AG04449 (cell line): ENCODE results near the gene ANKRD52.

ENCODE experiments used
- CTCF ChIA-PET: fragments of 350-600 bp; formaldehyde crosslinking; extraction: SDS; loops from one replicate; lab custom pipeline; 2021; ENCODE audit warnings: antibody characterized with exemption; lab: Yijun Ruan, JAX
- POLR2A ChIA-PET: fragments of 400-600, 350-600 bp; formaldehyde crosslinking; extraction: SDS; loops from one replicate; lab custom pipeline; 2020; ENCODE audit warnings: antibody characterized with exemption, inconsistent platforms; lab: Yijun Ruan, JAX
- DNase-seq: peaks from one replicate; pipeline ENCODE4 v3.0.0-alpha.2; 2010; ENCODE audit warnings: low read depth, low spot score
- H3K4me3 ChIP-seq: 2 replicates; pipeline ENCODE4 v1.5.1; 2011; ENCODE audit warnings: low read depth, mild to moderate bottlenecking, control low read depth, low read length
- TF ChIP-seq, protein P1 (sequence below): IDR thresholded peaks from one replicate; pipeline ENCODE4 v1.5.1; 2011; ENCODE audit warnings: mild to moderate bottlenecking, moderate library complexity, low read length, control low read depth, inconsistent platforms; ENCODE audit not compliant: insufficient read depth; ENCODE audit errors: missing control alignments

The ANKRD52 gene

DNA sequence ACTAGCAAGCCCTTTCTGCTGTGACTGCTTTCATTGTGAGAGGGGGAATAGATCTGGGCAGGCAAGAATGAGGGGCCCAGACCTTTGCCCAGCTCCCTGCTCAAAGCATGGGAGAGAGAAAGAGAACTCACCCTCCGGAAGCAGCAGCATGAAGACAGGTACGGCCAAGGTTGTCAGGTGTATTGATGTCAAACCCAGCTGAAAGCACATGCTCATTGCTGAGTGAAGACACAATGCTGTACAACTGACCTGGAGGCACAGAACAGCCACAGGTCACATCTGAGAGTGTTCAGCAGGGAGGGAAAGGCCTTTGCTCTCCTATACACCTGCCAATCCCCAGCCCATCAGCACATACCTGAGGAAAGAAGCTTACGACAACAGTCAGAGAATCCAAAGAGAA is 5.5 kb downstream of the ANKRD52 start:
- TF ChIP-seq, protein P1, sequence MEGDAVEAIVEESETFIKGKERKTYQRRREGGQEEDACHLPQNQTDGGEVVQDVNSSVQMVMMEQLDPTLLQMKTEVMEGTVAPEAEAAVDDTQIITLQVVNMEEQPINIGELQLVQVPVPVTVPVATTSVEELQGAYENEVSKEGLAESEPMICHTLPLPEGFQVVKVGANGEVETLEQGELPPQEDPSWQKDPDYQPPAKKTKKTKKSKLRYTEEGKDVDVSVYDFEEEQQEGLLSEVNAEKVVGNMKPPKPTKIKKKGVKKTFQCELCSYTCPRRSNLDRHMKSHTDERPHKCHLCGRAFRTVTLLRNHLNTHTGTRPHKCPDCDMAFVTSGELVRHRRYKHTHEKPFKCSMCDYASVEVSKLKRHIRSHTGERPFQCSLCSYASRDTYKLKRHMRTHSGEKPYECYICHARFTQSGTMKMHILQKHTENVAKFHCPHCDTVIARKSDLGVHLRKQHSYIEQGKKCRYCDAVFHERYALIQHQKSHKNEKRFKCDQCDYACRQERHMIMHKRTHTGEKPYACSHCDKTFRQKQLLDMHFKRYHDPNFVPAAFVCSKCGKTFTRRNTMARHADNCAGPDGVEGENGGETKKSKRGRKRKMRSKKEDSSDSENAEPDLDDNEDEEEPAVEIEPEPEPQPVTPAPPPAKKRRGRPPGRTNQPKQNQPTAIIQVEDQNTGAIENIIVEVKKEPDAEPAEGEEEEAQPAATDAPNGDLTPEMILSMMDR = no peak
- no peak for DNase-seq
- CTCF ChIA-PET = interaction anchor here (0.7 to 9.8 kb wide), 6 partner anchors 9 to 62 kb away, joined by 3 to 72 read pairs (median 4); partner anchors contain the start of genes COQ10A, RNF41 and SMARCC2
- H3K4me3 ChIP-seq = no peak overlapping the region
- POLR2A ChIA-PET = interaction anchor here (0.5 to 1.2 kb wide), 3 partner anchors 10 to 92 kb away, joined by 3 to 5 read pairs (median 3); partner anchors contain the start of gene RNF41

DNA sequence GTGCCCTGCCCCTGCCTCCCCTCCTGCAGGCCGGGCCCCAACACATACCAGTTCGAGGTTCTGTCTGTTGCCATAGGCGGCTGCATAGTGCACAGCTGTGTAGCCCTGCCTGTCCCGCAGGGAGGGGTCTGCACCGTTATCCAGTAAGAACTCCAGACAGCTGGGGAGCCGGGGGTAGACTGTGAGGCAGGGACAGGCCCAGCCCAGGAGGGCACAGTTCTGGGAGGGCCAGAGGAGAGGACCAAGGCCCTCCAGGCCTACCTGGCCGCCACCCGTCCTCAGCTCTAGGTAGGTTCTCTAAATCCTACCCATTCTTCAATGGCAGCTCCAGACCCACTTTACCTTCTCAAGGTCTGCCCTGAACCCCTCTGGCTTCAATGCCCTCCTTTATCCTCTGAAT is 9.5 kb downstream of the ANKRD52 start:
- no peak overlapping the region for H3K4me3 ChIP-seq
- no peak for DNase-seq
- TF ChIP-seq, protein P1 = no peak
- ChIA-PET POLR2A (interaction anchor here (0.6 to 4.1 kb wide), 3 partner anchors 8 to 14 kb away, joined by 3 to 21 read pairs (median 15); no protein-coding TSS in a partner anchor), CTCF (interaction anchor here (0.8 to 4.6 kb wide), 5 partner anchors 9 to 59 kb away, joined by 3 to 52 read pairs (median 3); partner anchors contain the start of genes ANKRD52 and SMARCC2)

DNA sequence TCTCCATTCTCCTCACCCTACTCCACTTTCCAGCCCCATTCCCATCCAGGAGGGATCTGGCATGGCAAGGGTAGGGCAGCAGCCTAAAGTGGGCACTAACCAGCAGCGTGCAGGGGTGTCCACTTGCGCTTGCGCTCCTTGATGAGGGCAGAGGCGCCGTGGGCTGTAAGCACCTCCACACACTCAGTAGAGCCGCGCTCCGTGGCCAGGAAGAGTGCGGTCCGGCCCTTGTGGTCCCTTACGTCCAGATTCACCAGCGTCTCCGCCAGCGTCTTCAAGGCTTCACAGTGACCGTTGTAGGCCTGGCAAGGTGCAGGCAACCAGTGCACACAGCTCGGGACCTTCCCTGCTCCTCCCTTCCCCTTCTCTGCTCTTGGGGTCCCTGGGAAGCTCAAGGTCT is 10.3 kb downstream of the ANKRD52 start:
- ChIA-PET POLR2A (interaction anchor here (2.8 to 4.1 kb wide), 2 partner anchors 9 to 11 kb away, joined by 15 to 21 read pairs; no protein-coding TSS in a partner anchor), CTCF (interaction anchor here (0.9 to 4.6 kb wide), 4 partner anchors 10 to 42 kb away, joined by 3 to 52 read pairs (median 4); partner anchors contain the start of gene ANKRD52)
- no peak for DNase-seq
- TF ChIP-seq, protein P1 = no peak
- H3K4me3 ChIP-seq = no peak overlapping the region

DNA sequence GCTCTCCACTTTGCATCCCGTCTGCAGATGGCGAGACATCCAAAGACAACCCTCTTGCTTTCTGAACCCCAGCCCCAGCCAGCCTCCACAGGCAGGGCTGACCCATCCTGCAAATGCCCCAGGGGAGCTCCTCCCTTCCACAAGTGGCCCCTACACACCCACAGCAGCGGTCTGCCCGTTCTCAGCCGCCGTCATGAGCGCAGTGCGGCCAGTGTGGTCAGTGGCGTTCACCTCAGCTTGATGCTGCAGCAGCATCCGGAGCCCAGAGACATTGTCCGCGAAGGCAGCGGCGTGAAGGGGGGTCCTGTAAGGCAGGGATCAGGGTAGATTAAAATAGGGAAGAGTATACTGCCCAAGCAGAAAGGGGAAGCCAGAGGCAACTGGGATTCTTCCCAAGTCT is 13.7 kb downstream of the ANKRD52 start:
- POLR2A ChIA-PET = interaction anchor here (0.9 to 1.0 kb wide), 3 partner anchors 11 to 23 kb away, joined by 3 to 5 read pairs (median 3); partner anchors contain the start of genes ANKRD52 and RNF41
- no peak for DNase-seq
- CTCF ChIA-PET = interaction anchor here (1.1 to 1.7 kb wide), 4 partner anchors 11 to 55 kb away, joined by 3 to 13 read pairs (median 8); partner anchors contain the start of genes ANKRD52 and SMARCC2
- H3K4me3 ChIP-seq = no peak overlapping the region
- TF ChIP-seq, protein P1 = no peak

DNA sequence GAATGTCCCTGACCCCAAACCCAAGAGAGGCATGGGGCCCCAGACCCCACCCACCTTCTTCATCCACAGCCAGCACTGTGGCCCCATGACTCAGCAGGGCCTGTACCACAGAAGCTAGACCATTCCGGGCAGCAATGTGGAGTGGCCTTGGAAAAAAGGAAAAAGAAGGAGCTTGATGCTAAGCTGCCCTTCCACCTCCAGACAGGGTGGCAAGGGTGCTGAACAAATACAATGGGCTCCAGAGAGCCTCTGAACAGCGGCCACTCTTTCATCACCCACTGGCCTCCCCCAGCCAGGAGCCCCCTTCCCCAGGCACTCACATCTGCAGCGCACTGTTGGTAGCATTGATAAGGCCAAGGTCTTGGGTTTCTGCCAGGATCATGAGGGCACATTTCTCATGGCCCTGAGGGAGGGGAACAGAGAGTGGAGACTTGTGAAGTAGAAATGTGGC is 14.4 kb downstream of the ANKRD52 start:
- ChIA-PET POLR2A (interaction anchor here (1.0 kb wide), 2 partner anchors 10 to 14 kb away, joined by 3 read pairs; partner anchors contain the start of gene ANKRD52), CTCF (interaction anchor here (1.7 kb wide), 2 partner anchors 10 to 13 kb away, joined by 9 to 13 read pairs; partner anchors contain the start of gene ANKRD52)
- TF ChIP-seq, protein P1 = no peak
- H3K4me3 ChIP-seq = no peak overlapping the region
- no peak for DNase-seq

DNA sequence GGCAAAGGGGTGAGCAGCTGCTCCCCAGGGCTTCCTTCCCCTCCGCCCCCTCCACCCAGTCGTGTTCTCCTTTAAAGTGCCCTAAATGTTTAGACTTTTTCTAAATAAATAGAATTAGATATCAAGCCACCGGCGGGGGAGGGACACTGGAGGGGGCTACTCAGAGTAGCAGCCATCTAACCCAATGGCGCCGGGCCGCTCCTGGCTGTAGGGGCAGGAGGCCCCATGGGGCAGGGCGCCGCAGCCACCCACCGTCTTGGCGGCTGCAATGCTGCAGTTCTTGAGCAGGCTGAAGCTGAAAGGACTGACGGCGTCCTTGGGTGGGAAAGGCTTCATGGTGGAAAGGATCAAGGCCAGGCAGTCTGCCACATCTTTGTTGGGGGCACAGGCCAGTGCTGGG is 15.2 kb downstream of the ANKRD52 start:
- CTCF ChIA-PET = interaction anchor here (1.0 to 2.4 kb wide), 4 partner anchors 10 to 124 kb away, joined by 3 to 9 read pairs (median 4); partner anchors contain the start of gene ANKRD52

More for the DNA sequence above, 15.2 kb downstream of the ANKRD52 start:
- DNase-seq = no peak
- H3K4me3 ChIP-seq = no peak overlapping the region
- POLR2A ChIA-PET = interaction anchor here (0.8 to 1.0 kb wide), 2 partner anchors 9 kb away, joined by 3 read pairs; no protein-coding TSS in a partner anchor
- TF ChIP-seq, protein P1 = no peak
